H1 (cell line): ENCODE data around the gene SPSB3. TPM values are rescaled to one million over a fixed set of nuclear protein-coding genes. Genes with fewer than 3 reads are reported as not detected.

ENCODE experiments used
- CTCF ChIA-PET: fragments of 300-600 bp; sonication (Branson Sonifier 250); formaldehyde crosslinking; loops from one replicate; lab custom pipeline; 2021; ENCODE audit not compliant: partially characterized antibody; lab: Charles Lee
- POLR2A ChIA-PET: fragments of 300-600 bp; sonication (Branson Sonifier 250); formaldehyde crosslinking; loops from one replicate; lab custom pipeline; 2021; ENCODE audit warnings: inconsistent platforms; ENCODE audit not compliant: partially characterized antibody; lab: Charles Lee
- DNase-seq, 2 experiments: peaks; one replicate each; pipeline versions ENCODE4 v3.0.0 to v3.0.0-alpha.2; 2010 to 2022; ENCODE audit warnings: low spot score in 2 of 2, low read depth in 1 of 2, mixed read lengths in 1 of 2
- FAIRE-seq: peaks from 2 replicates; lab custom pipeline; 2011; peaks lifted over from hg19 to GRCh38; lab: Jason Lieb, UNC
- H2AFZ ChIP-seq: 2 replicates; pipeline ENCODE4 v1.8.1; 2012; ENCODE audit warnings: low read length, inconsistent platforms
- H2AK5ac ChIP-seq: 2 replicates; pipeline ENCODE4 v1.6.1; 2013; ENCODE audit warnings: low read depth, low read length
- H2BK120ac ChIP-seq: replicated peaks from 2 replicates; pipeline ENCODE3; 2013; ENCODE audit warnings: low read depth, low read length, inconsistent platforms
- H2BK12ac ChIP-seq: 2 replicates; pipeline ENCODE4 v1.6.1; 2013; ENCODE audit warnings: low read depth, low read length
- H2BK15ac ChIP-seq: 2 replicates; pipeline ENCODE4 v1.6.1; 2013; ENCODE audit warnings: low read length
- H2BK20ac ChIP-seq: 2 replicates; pipeline ENCODE4 v1.6.1; 2013; ENCODE audit warnings: low read length
- H2BK5ac ChIP-seq: 2 replicates; pipeline ENCODE4 v1.6.1; 2013; ENCODE audit warnings: low read depth, low read length
- H3K14ac ChIP-seq: 2 replicates; pipeline ENCODE4 v1.6.1; 2013; ENCODE audit warnings: inconsistent platforms; ENCODE audit not compliant: insufficient read length
- H3K18ac ChIP-seq: 2 replicates; pipeline ENCODE4 v1.6.1; 2013; ENCODE audit warnings: low read length; ENCODE audit errors: extremely low read depth
- H3K23ac ChIP-seq: 2 replicates; pipeline ENCODE4 v1.6.1; 2013; ENCODE audit warnings: inconsistent platforms; ENCODE audit not compliant: insufficient read length
- H3K23me2 ChIP-seq: 2 replicates; pipeline ENCODE4 v1.6.1; 2013; ENCODE audit warnings: low read depth, low read length
- H3K27ac ChIP-seq: 2 replicates; pipeline ENCODE4 v1.6.1; 2011; ENCODE audit warnings: low read depth, low read length, inconsistent platforms
- H3K27me3 ChIP-seq, 4 experiments: replicated peaks in 1 of 4; 1 replicate in 1 of 4; 2 replicates in 3 of 4; pipeline versions ENCODE4 v1.6.1 to v1.8.1; 2011 to 2013; ENCODE audit warnings: low read length in 3 of 4, mild to moderate bottlenecking in 3 of 4, inconsistent platforms in 2 of 4, mixed read lengths in 2 of 4, moderate library complexity in 1 of 4; ENCODE audit not compliant: control insufficient read depth in 3 of 4, insufficient read depth in 3 of 4; ENCODE audit errors: extremely low read depth in 1 of 4
- H3K36me3 ChIP-seq, 4 experiments: 2 replicates each; pipeline versions ENCODE4 v1.6.1 to v1.8.1; 2011 to 2013; ENCODE audit warnings: mild to moderate bottlenecking in 4 of 4, low read length in 3 of 4, moderate library complexity in 2 of 4, control low read depth in 1 of 4, inconsistent platforms in 1 of 4; ENCODE audit not compliant: insufficient read depth in 4 of 4, control insufficient read depth in 2 of 4
- H3K4ac ChIP-seq: replicated peaks from 2 replicates; pipeline ENCODE3; 2013; ENCODE audit warnings: low read length, low read depth, mixed read lengths, inconsistent platforms; ENCODE audit not compliant: insufficient read length
- H3K4me1 ChIP-seq, 4 experiments: replicated peaks in 1 of 4; 1 replicate in 1 of 4; 2 replicates in 3 of 4; pipeline versions ENCODE4 v1.6.1 to v1.8.1; 2011 to 2013; ENCODE audit warnings: low read length in 3 of 4, inconsistent platforms in 2 of 4, mixed read lengths in 1 of 4; ENCODE audit not compliant: insufficient read depth in 4 of 4, control insufficient read depth in 3 of 4
- H3K4me2 ChIP-seq, 2 experiments: 2 replicates each; pipeline versions ENCODE4 v1.6.1 to v1.8.1; 2011 to 2013; ENCODE audit warnings: low read depth in 2 of 2, low read length in 2 of 2, control low read depth in 1 of 2, inconsistent platforms in 1 of 2, mild to moderate bottlenecking in 1 of 2; ENCODE audit not compliant: insufficient read depth in 1 of 2
- H3K4me3 ChIP-seq, 4 experiments: fragments of 200-600, 300-600 bp in 1 of 4; sonication (generic), shearing (Covaris generic), sonication (Bioruptor Twin) in 1 of 4; 2 replicates each; pipeline versions ENCODE4 v1.5.1 to v1.8.1; 2011 to 2016; ENCODE audit warnings: low read length in 4 of 4, low read depth in 3 of 4, control low read depth in 2 of 4, inconsistent platforms in 2 of 4, mild to moderate bottlenecking in 2 of 4, mixed read lengths in 1 of 4, moderate library complexity in 1 of 4; ENCODE audit not compliant: insufficient read depth in 2 of 4; ENCODE audit errors: extremely low read depth in 1 of 4
- H3K56ac ChIP-seq: replicated peaks from 2 replicates; pipeline ENCODE3; 2013; ENCODE audit warnings: low read depth, mild to moderate bottlenecking, mixed read lengths, low read length, inconsistent platforms; ENCODE audit not compliant: insufficient read length
- H3K79me1 ChIP-seq: 2 replicates; pipeline ENCODE4 v1.6.1; 2013; ENCODE audit warnings: low read depth, low read length, control low read depth
- H3K79me2 ChIP-seq, 2 experiments: 2 replicates each; pipeline versions ENCODE4 v1.6.1 to v1.8.1; 2012 to 2013; ENCODE audit warnings: low read length in 2 of 2, mild to moderate bottlenecking in 2 of 2, inconsistent platforms in 1 of 2; ENCODE audit not compliant: insufficient read depth in 2 of 2, control insufficient read depth in 1 of 2
- H3K9ac ChIP-seq, 4 experiments: replicated peaks in 1 of 4; 1 replicate in 1 of 4; 2 replicates in 3 of 4; pipeline versions ENCODE4 v1.6.1 to v1.8.1; 2011 to 2013; ENCODE audit warnings: low read depth in 3 of 4, low read length in 3 of 4, control low read depth in 2 of 4, mild to moderate bottlenecking in 2 of 4, moderate library complexity in 2 of 4, inconsistent platforms in 1 of 4; ENCODE audit errors: extremely low read depth in 1 of 4
- H3K9me3 ChIP-seq, 2 experiments: 2 replicates each; pipeline versions ENCODE4 v1.6.1 to v1.8.1; 2012 to 2013; ENCODE audit warnings: mild to moderate bottlenecking in 2 of 2, moderate library complexity in 2 of 2, control low read depth in 1 of 2, inconsistent platforms in 1 of 2, low read depth in 1 of 2, low read length in 1 of 2, mixed read lengths in 1 of 2; ENCODE audit not compliant: insufficient read depth in 2 of 2
- H4K20me1 ChIP-seq, 2 experiments: replicated peaks in 1 of 2; 2 replicates each; pipeline versions ENCODE3 to v1.8.1; 2011 to 2013; ENCODE audit warnings: inconsistent platforms in 2 of 2, low read length in 2 of 2, mild to moderate bottlenecking in 1 of 2; ENCODE audit not compliant: insufficient read depth in 2 of 2, control insufficient read depth in 1 of 2
- H4K5ac ChIP-seq: 2 replicates; pipeline ENCODE4 v1.6.1; 2013; ENCODE audit warnings: low read length, low read depth, mixed read lengths, inconsistent platforms; ENCODE audit not compliant: insufficient read length
- H4K8ac ChIP-seq: 2 replicates; pipeline ENCODE4 v1.8.0; 2013; ENCODE audit warnings: mild to moderate bottlenecking, moderate library complexity, low read length, inconsistent platforms; ENCODE audit not compliant: insufficient read depth; ENCODE audit errors: extremely low read depth
- H4K91ac ChIP-seq: replicated peaks from 2 replicates; pipeline ENCODE3; 2013; ENCODE audit warnings: low read length, mixed read lengths, inconsistent platforms; ENCODE audit not compliant: insufficient read length
- CEBPB ChIP-seq: IDR thresholded peaks from 2 replicates; pipeline ENCODE4 v1.6.1; 2012; ENCODE audit warnings: low read depth, low read length
- EP300 ChIP-seq, 2 experiments: IDR thresholded peaks; 1 replicate in 1 of 2; 2 replicates in 1 of 2; pipeline ENCODE4 v1.6.1; 2011 to 2012; ENCODE audit warnings: low read depth in 2 of 2, low read length in 2 of 2, mild to moderate bottlenecking in 2 of 2, borderline replicate concordance in 1 of 2, inconsistent platforms in 1 of 2, moderate library complexity in 1 of 2
- KDM4A ChIP-seq: IDR thresholded peaks from one replicate; pipeline ENCODE4 v1.7.1; 2012; ENCODE audit warnings: low read depth, mild to moderate bottlenecking, moderate library complexity, low read length, inconsistent platforms; ENCODE audit not compliant: severe bottlenecking
- NRF1 ChIP-seq: IDR thresholded peaks from 2 replicates; pipeline ENCODE4 v1.6.1; 2011; ENCODE audit warnings: mild to moderate bottlenecking, low read depth, low read length, improper control_type of control experiment
- SUZ12 ChIP-seq: fragments of 200-600 bp; sonication (generic); IDR thresholded peaks from 2 replicates; pipeline ENCODE4 v1.6.1; 2012; ENCODE audit warnings: mild to moderate bottlenecking, inconsistent platforms, low read length, moderate library complexity, mixed read lengths
- TAF7 ChIP-seq: optimal IDR thresholded peaks from 2 replicates; pipeline ENCODE3; 2011; ENCODE audit warnings: low read depth, mild to moderate bottlenecking, inconsistent platforms, low read length, moderate library complexity, borderline replicate concordance
- WGBS, 2 experiments: shearing (Covaris generic) in 1 of 2; methylation state at CpG; one replicate each; pipeline versions ENCODE4 v1.1.6 to v1.1.7; 2013 to 2015; ENCODE audit warnings: low lambda C conversion rate in 2 of 2, mixed read lengths in 2 of 2, inconsistent platforms in 1 of 2, low coverage in 1 of 2, missing lambda C conversion rate in 1 of 2; ENCODE audit not compliant: insufficient replicate concordance in 2 of 2, insufficient coverage in 1 of 2, insufficient read length in 1 of 2; ENCODE audit errors: extremely low coverage in 1 of 2, missing lambda C conversion rate in 1 of 2; 5-methylcytosine and 5-hydroxymethylcytosine counted together
- polyA plus RNA-seq, 7 experiments: library from polyadenylated mRNA; depleted of rRNA in 3 of 7; stranded (reverse) in 5 of 7; unstranded in 2 of 7; fragments of >200 nt in 5 of 7; fragments of 200-250 nt in 2 of 7; gene quantifications; 1 replicate in 5 of 7; 2 replicates in 1 of 7; 4 replicates in 1 of 7; pipeline versions ENCODE4 v1.2.1 to v1.2.3, GENCODE V29; 2011 to 2013; ENCODE audit warnings: missing spikeins in 2 of 7, mixed read lengths in 2 of 7
- total RNA-seq: library from RNA; stranded (reverse); fragmentation: NEBNext Ultra II Directional; extraction: Animal tissue kit (Norgen Biotek cat#: 25700); gene quantifications from 2 replicates; pipeline ENCODE4 v1.2.1, GENCODE V29; 2021
- TF ChIP-seq, protein P1 (sequence below): IDR thresholded peaks from 2 replicates; pipeline ENCODE4 v1.6.1; 2012; ENCODE audit warnings: inconsistent platforms

The SPSB3 gene
- total and polyA plus RNA-seq, 2 of the 8 experiments (the other 6 are each of a cell fraction or from before 2014, with no cell fraction given), result 22.5 to 37.8 TPM

DNA sequence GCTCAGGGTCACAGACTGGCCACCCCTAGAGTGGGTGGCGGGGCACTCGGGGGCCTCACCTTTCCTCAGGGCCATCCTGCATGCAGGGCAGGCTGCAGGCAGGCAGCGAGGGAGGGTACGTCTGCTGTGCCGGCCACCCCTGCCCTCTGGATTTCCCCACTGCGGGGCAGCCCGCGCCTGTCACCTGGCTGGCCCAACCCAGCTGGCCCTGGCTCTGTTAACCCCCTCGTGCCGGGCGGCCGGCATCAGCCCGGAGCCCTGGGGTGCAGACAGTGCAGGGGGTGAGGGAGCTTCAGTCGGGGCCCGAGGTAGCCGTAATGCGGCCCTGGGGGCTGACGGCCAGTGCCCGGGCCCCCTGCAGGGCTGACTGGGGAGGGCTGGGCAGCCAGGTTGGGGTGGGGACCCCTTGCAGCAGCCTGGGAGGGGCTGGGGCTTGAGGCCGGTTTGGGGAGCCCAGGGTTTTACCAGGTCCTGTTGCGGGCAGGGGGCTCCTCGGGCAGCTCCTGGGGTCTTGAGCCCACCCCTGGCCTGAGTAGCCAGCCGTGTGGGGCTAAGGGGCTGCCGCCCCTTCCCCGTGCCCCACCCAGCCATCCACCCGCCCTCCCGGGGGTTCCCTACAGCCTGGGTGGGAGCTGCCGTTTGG lies 11.3 kb upstream of the SPSB3 start, which contains the start of gene IGFALS:
TSS of gene IGFALS (minus strand) at position 128 of the 643 bp plus-strand sequence. CDS start at position 75, 53 bp downstream.
- H3K4me2 ChIP-seq, result no peak within 1 kb of the TSS
- H3K4me3 ChIP-seq, result no peak within 1 kb of the TSS
- H4K20me1 ChIP-seq, result peaks cover 0 to 2% of the 10 kb centered on the region in 2 experiments
- H2BK15ac ChIP-seq, result no peak within 1 kb of the TSS
- no peak within 1 kb of the TSS for H2BK120ac ChIP-seq
- no peak within 1 kb of the TSS for H3K56ac ChIP-seq
- H3K27me3 ChIP-seq, result no peaks in the 10 kb centered on the region
- no peaks in the 10 kb centered on the region; the same call in 1 of the 2 replicates for H3K79me1 ChIP-seq
- peak within 1 kb of the TSS; percentile 68 for H4K8ac ChIP-seq
- FAIRE-seq (no peak), DNase-seq (no peak)
- H3K18ac ChIP-seq, result no peak within 1 kb of the TSS
- no peaks in the 10 kb centered on the region for H3K79me2 ChIP-seq
- no peak within 1 kb of the TSS for H2AK5ac ChIP-seq
- H2BK20ac ChIP-seq, result no peak within 1 kb of the TSS
- H2BK12ac ChIP-seq, result no peak within 1 kb of the TSS
- no peak within 1 kb of the TSS for H3K9ac ChIP-seq
- POLR2A ChIA-PET, result interaction anchor here (3.3 to 4.2 kb wide), 3 partner anchors 11 to 22 kb away, joined by 19 to 26 read pairs (median 26); partner anchors contain the start of genes EME2, MRPS34, NME3 and NUBP2
- peaks cover 0 to 22% (median 0%) of the 10 kb centered on the region in 4 experiments; a peak in 3 of 8 replicates for H3K36me3 ChIP-seq
- H3K4ac ChIP-seq, result no peak within 1 kb of the TSS
- CTCF ChIA-PET, result interaction anchor here (0.6 to 2.2 kb wide), 8 partner anchors 11 to 48 kb away, joined by 3 to 6 read pairs (median 5); partner anchors contain the start of genes EME2, MRPS34, NUBP2 and SPSB3
- H4K91ac ChIP-seq, result no peak within 1 kb of the TSS
- H3K23me2 ChIP-seq, result no peaks in the 10 kb centered on the region
- H3K27ac ChIP-seq, result no peak within 1 kb of the TSS
- no peak within 1 kb of the TSS for H4K5ac ChIP-seq
- H2BK5ac ChIP-seq, result no peak within 1 kb of the TSS
- no peak within 1 kb of the TSS for H2AFZ ChIP-seq
- peaks cover 8 to 12% of the 10 kb centered on the region in 2 experiments for H3K9me3 ChIP-seq
- no peak within 1 kb of the TSS for H3K23ac ChIP-seq
- 91% methylated on average over 14 of the region's 28 CpGs; no CpG with 5 or more reads in 1 of the 2 experiments for WGBS, 2 experiments
- no peak within 1 kb of the TSS for H3K14ac ChIP-seq
- H3K4me1 ChIP-seq, result no peaks in the 10 kb centered on the region
- TF ChIP-seq TAF7 (no peak), EP300 (IDR thresholded peaks at IDR 0.05; ENCODE audit: borderline replicate concordance in 1 of 2, low read depth in 2 of 2, low read length in 2 of 2) (no peak), KDM4A (no peak), CEBPB (no peak), NRF1 (no peak), SUZ12 (no peak)
- TF ChIP-seq, protein P1, sequence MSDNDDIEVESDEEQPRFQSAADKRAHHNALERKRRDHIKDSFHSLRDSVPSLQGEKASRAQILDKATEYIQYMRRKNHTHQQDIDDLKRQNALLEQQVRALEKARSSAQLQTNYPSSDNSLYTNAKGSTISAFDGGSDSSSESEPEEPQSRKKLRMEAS, result no peak
